HG03097 (cell line): ENCODE results near the gene CEMIP.

Experiments used
- ATAC-seq: cut with Tn5 transposase; IDR thresholded peaks from one replicate; pipeline ENCODE4 v1.9.1; 2021; ENCODE audit not compliant: unreplicated experiment, low FRiP score

The CEMIP gene

GRCh38 chr15:80997692-80998091 is 218.5 kb downstream of the CEMIP start:
- ATAC-seq, result no peak

- ATAC-seq, result no peak
Measured at GRCh38 chr15:80998251-80998650, 219.1 kb downstream of the CEMIP start.

GRCh38 chr15:80999623-81000036 is 220.5 kb downstream of the CEMIP start:
- no peak for ATAC-seq

- ATAC-seq, result no peak
Measured at GRCh38 chr15:81000144-81000623, 221.0 kb downstream of the CEMIP start.

- peak; percentile 53 for ATAC-seq
Measured at GRCh38 chr15:81000624-81001151, 221.5 kb downstream of the CEMIP start, which contains the start of gene TLNRD1. Gene TLNRD1 (plus strand): TSS chr15:81000923. CDS start chr15:81002272, 1,349 bp downstream.
